ENCODE results near the gene CDHR4.

- TF ChIP-seq CTCF (IDR thresholded peaks at IDR 0.05), result no peak
- no peak for TF ChIP-seq EZH2 (IDR thresholded peaks at IDR 0.05; ENCODE audit: borderline replicate concordance, insufficient read depth, low read depth, low read length, poor library complexity, severe bottlenecking)
Measured at GRCh38 chr3:49826016-49826415, 26.3 kb upstream of the CDHR4 start.

All from B cell (primary cell).